KMS-11 (cell line): ENCODE results near the gene ZNF507.

Experiments
- H2AFZ ChIP-seq: fragments of 200-600 bp; sonication (generic); 2 replicates; pipeline ENCODE4 v1.6.1; 2016; ENCODE audit warnings: antibody characterized with exemption, mixed run types, low read depth
- H3K27ac ChIP-seq: fragments of 200-600 bp; sonication (generic); 2 replicates; pipeline ENCODE4 v1.6.1; 2016; ENCODE audit warnings: mild to moderate bottlenecking, mixed run types
- H3K27me3 ChIP-seq: fragments of 200-600 bp; sonication (generic); 2 replicates; pipeline ENCODE4 v1.6.1; 2017; ENCODE audit warnings: mild to moderate bottlenecking, low read depth, mixed run types, moderate library complexity; ENCODE audit not compliant: insufficient read depth
- H3K36me3 ChIP-seq: fragments of 200-600 bp; sonication (generic); 2 replicates; pipeline ENCODE4 v1.6.1; 2017; ENCODE audit warnings: mild to moderate bottlenecking, mixed run types; ENCODE audit not compliant: insufficient read depth
- H3K4me1 ChIP-seq: fragments of 200-600 bp; sonication (generic); 2 replicates; pipeline ENCODE4 v1.6.1; 2016; ENCODE audit warnings: mild to moderate bottlenecking, low read depth, mixed run types; ENCODE audit not compliant: poor library complexity, severe bottlenecking
- H3K4me2 ChIP-seq: fragments of 200-600 bp; sonication (generic); 2 replicates; pipeline ENCODE4 v1.7.0; 2016; ENCODE audit warnings: mild to moderate bottlenecking, mixed run types
- H3K4me3 ChIP-seq: fragments of 200-600 bp; sonication (generic); IDR thresholded peaks from 2 replicates; pipeline ENCODE4 v1.6.1; 2017; ENCODE audit warnings: low read depth, low read length, mixed read lengths; ENCODE audit not compliant: insufficient read depth
- H3K79me2 ChIP-seq: fragments of 200-600 bp; sonication (generic); 2 replicates; pipeline ENCODE4 v1.6.1; 2016; ENCODE audit warnings: low read depth, mixed run types; ENCODE audit not compliant: insufficient read depth
- H3K9ac ChIP-seq: fragments of 200-600 bp; sonication (generic); 2 replicates; pipeline ENCODE4 v1.6.1; 2016; ENCODE audit warnings: mild to moderate bottlenecking, mixed run types
- H4K20me1 ChIP-seq: fragments of 200-600 bp; sonication (generic); 2 replicates; pipeline ENCODE4 v1.6.1; 2016; ENCODE audit warnings: mild to moderate bottlenecking, mixed run types; ENCODE audit not compliant: insufficient read depth
- CTCF ChIP-seq: fragments of 200-600 bp; sonication (generic); conservative IDR thresholded peaks from 2 replicates; pipeline ENCODE4 v1.6.1; 2017; ENCODE audit warnings: low read depth, mild to moderate bottlenecking, antibody characterized with exemption, low read length, moderate library complexity, mixed read lengths

Gene ZNF507

GRCh38 chr19:32345261-32346207 is at the start of gene ZNF507:
Gene ZNF507 (plus strand): TSS chr19:32345610. CDS start chr19:32352831, 7,221 bp downstream.
- H3K27me3 ChIP-seq: no peaks in the 10 kb centered on the region
- peaks cover 5% of the 10 kb centered on the region; the same call in 1 of the 2 replicates for H3K36me3 ChIP-seq
- H2AFZ ChIP-seq: peak within 1 kb of the TSS; percentile 98
- peak within 1 kb of the TSS; percentile 84 for H3K27ac ChIP-seq
- H4K20me1 ChIP-seq: no peaks in the 10 kb centered on the region
- H3K9ac ChIP-seq: peak within 1 kb of the TSS; percentile 98
- peaks cover 49% of the 10 kb centered on the region for H3K79me2 ChIP-seq
- peak within 1 kb of the TSS; percentile 89 for H3K4me2 ChIP-seq
- H3K4me1 ChIP-seq: peaks cover 14% of the 10 kb centered on the region
- no peak for TF ChIP-seq CTCF
- H3K4me3 ChIP-seq: peak within 1 kb of the TSS; percentile 74

DNA sequence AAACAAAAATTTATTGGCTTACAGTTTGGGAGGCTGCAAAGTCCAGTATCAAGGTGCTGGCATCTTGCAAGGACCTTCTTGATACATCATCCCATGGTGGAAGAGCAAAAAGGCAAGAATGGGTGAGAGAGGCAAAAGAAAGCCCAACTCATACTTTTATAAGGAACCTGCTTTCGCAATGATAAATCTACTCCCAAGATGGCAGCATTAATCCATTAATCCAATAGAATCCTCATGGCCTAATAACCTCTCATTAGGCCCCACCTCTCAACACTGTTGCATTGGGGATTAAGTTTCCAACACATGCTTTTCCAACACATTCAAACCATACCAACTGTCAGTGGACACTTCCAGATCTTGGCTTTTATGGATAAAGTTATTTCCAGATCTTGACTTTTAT is 48.7 kb upstream of the ZNF507 start:
- Histone ChIP-seq H3K36me3 (no peaks in the 10 kb centered on the region), H3K4me2 (no peak overlapping the region), H3K27me3 (no peaks in the 10 kb centered on the region), H3K4me3 (no peak overlapping the region), H3K27ac (no peak overlapping the region), H4K20me1 (no peaks in the 10 kb centered on the region), H3K9ac (no peak overlapping the region), H3K4me1 (no peaks in the 10 kb centered on the region), H3K79me2 (no peaks in the 10 kb centered on the region), H2AFZ (no peak overlapping the region)
- no peak for TF ChIP-seq CTCF

GRCh38 chr19:32302778-32303177 is 42.6 kb upstream of the ZNF507 start:
- Histone ChIP-seq H3K36me3 (no peaks in the 10 kb centered on the region), H3K4me2 (no peak overlapping the region), H3K79me2 (no peaks in the 10 kb centered on the region), H4K20me1 (no peaks in the 10 kb centered on the region), H3K27me3 (no peaks in the 10 kb centered on the region), H2AFZ (no peak overlapping the region), H3K4me3 (no peak overlapping the region), H3K9ac (no peak overlapping the region), H3K4me1 (no peaks in the 10 kb centered on the region), H3K27ac (no peak overlapping the region)
- TF ChIP-seq CTCF: no peak

GRCh38 chr19:32303193-32303592 is 42.2 kb upstream of the ZNF507 start:
- Histone ChIP-seq H3K36me3 (no peaks in the 10 kb centered on the region), H3K4me1 (no peaks in the 10 kb centered on the region), H3K27ac (no peak overlapping the region), H3K27me3 (no peaks in the 10 kb centered on the region), H3K4me3 (no peak overlapping the region), H3K9ac (no peak overlapping the region), H4K20me1 (no peaks in the 10 kb centered on the region), H2AFZ (no peak overlapping the region), H3K79me2 (no peaks in the 10 kb centered on the region), H3K4me2 (no peak overlapping the region)
- TF ChIP-seq CTCF: no peak
